H9 (cell line): ENCODE measurements around the gene SCLY. TPM values are rescaled to one million over a fixed set of nuclear protein-coding genes. Genes with fewer than 3 reads are reported as not detected.

Experiments used
- DNase-seq: peaks from one replicate; pipeline ENCODE4 v3.0.0-alpha.2; 2017
- H2AFZ ChIP-seq: one replicate; pipeline ENCODE4 v1.6.1; 2013; ENCODE audit warnings: mild to moderate bottlenecking, low read length, control low read depth, moderate library complexity
- H2AK5ac ChIP-seq: 2 replicates; pipeline ENCODE4 v1.6.1; 2013; ENCODE audit warnings: low read length, control low read depth, mixed read lengths; ENCODE audit not compliant: insufficient read length
- H2BK120ac ChIP-seq: one replicate; pipeline ENCODE4 v1.6.1; 2013; ENCODE audit warnings: low read depth, mild to moderate bottlenecking, low read length, control low read depth, inconsistent platforms; ENCODE audit not compliant: poor library complexity, severe bottlenecking
- H2BK12ac ChIP-seq: 2 replicates; pipeline ENCODE4 v1.6.1; 2013; ENCODE audit warnings: low read length, control low read depth, mixed read lengths, low read depth; ENCODE audit not compliant: insufficient read length
- H2BK15ac ChIP-seq: 2 replicates; pipeline ENCODE4 v1.6.1; 2013; ENCODE audit warnings: low read depth, low read length, control low read depth
- H2BK20ac ChIP-seq: one replicate; pipeline ENCODE4 v1.6.1; 2013; ENCODE audit warnings: low read depth, mild to moderate bottlenecking, low read length, control low read depth, inconsistent platforms; ENCODE audit not compliant: poor library complexity, severe bottlenecking
- H2BK5ac ChIP-seq: 2 replicates; pipeline ENCODE4 v1.6.1; 2013; ENCODE audit warnings: low read length, control low read depth, mixed read lengths; ENCODE audit not compliant: insufficient read length
- H3K14ac ChIP-seq: 2 replicates; pipeline ENCODE4 v1.6.1; 2013; ENCODE audit warnings: low read length, control low read depth; ENCODE audit not compliant: insufficient read depth
- H3K18ac ChIP-seq: 2 replicates; pipeline ENCODE4 v1.6.1; 2013; ENCODE audit warnings: low read depth, mild to moderate bottlenecking, mixed read lengths, low read length, control low read depth; ENCODE audit not compliant: insufficient read length
- H3K23ac ChIP-seq: 2 replicates; pipeline ENCODE4 v1.6.1; 2013; ENCODE audit warnings: low read length, control low read depth, mixed read lengths, low read depth; ENCODE audit not compliant: insufficient read length
- H3K23me2 ChIP-seq: 2 replicates; pipeline ENCODE4 v1.6.1; 2013; ENCODE audit warnings: low read depth, mild to moderate bottlenecking, mixed read lengths, low read length, control low read depth; ENCODE audit not compliant: insufficient read length, poor library complexity, severe bottlenecking
- H3K27ac ChIP-seq: 2 replicates; pipeline ENCODE4 v1.5.1; 2013; ENCODE audit warnings: low read length, control low read depth, mixed read lengths, low read depth; ENCODE audit not compliant: insufficient read length
- H3K27me3 ChIP-seq: 2 replicates; pipeline ENCODE4 v1.6.1; 2013; ENCODE audit warnings: low read length, control low read depth, inconsistent platforms; ENCODE audit not compliant: insufficient read depth
- H3K4ac ChIP-seq: 2 replicates; pipeline ENCODE4 v1.6.1; 2013; ENCODE audit warnings: low read depth, mild to moderate bottlenecking, control low read depth, inconsistent platforms, low read length, moderate library complexity
- H3K4me1 ChIP-seq: 2 replicates; pipeline ENCODE4 v1.6.1; 2013; ENCODE audit warnings: low read length, control low read depth, inconsistent platforms; ENCODE audit not compliant: insufficient read depth
- H3K4me2 ChIP-seq: 2 replicates; pipeline ENCODE4 v1.6.1; 2013; ENCODE audit warnings: low read length, control low read depth, mixed read lengths; ENCODE audit not compliant: insufficient read length, insufficient read depth
- H3K56ac ChIP-seq: 2 replicates; pipeline ENCODE4 v1.6.1; 2013; ENCODE audit warnings: low read depth, mild to moderate bottlenecking, mixed read lengths, low read length, control low read depth; ENCODE audit not compliant: insufficient read length
- H3K79me1 ChIP-seq: 2 replicates; pipeline ENCODE4 v1.6.1; 2013; ENCODE audit warnings: low read depth, mild to moderate bottlenecking, moderate library complexity, low read length, control low read depth, inconsistent platforms; ENCODE audit not compliant: insufficient read depth, poor library complexity, severe bottlenecking
- H3K79me2 ChIP-seq: 2 replicates; pipeline ENCODE4 v1.6.1; 2013; ENCODE audit warnings: low read length, control low read depth, inconsistent platforms; ENCODE audit not compliant: insufficient read depth
- H3K9ac ChIP-seq: 2 replicates; pipeline ENCODE4 v1.6.1; 2013; ENCODE audit warnings: low read length, control low read depth, mixed read lengths; ENCODE audit not compliant: insufficient read length; ENCODE audit errors: extremely low read depth
- H3K9me3 ChIP-seq: one replicate; pipeline ENCODE4 v1.6.1; 2013; ENCODE audit warnings: low read depth, low read length, inconsistent platforms; ENCODE audit not compliant: control insufficient read depth
- H3T11ph ChIP-seq: one replicate; pipeline ENCODE4 v1.6.1; 2013; ENCODE audit warnings: mild to moderate bottlenecking, low read length, control low read depth, inconsistent platforms
- H4K20me1 ChIP-seq: one replicate; pipeline ENCODE4 v1.6.1; 2013; ENCODE audit not compliant: control insufficient read depth, insufficient read length, insufficient read depth
- H4K5ac ChIP-seq: 2 replicates; pipeline ENCODE4 v1.6.1; 2013; ENCODE audit warnings: low read depth, mild to moderate bottlenecking, mixed read lengths, low read length, control low read depth; ENCODE audit not compliant: insufficient read length
- H4K8ac ChIP-seq: replicated peaks from 2 replicates; pipeline ENCODE4 v1.6.1; 2013; ENCODE audit warnings: low read length, control low read depth, mixed read lengths, low read depth; ENCODE audit not compliant: insufficient read length
- H4K91ac ChIP-seq: 2 replicates; pipeline ENCODE4 v1.6.1; 2013; ENCODE audit warnings: low read depth, mild to moderate bottlenecking, moderate library complexity, mixed read lengths, low read length, control low read depth; ENCODE audit not compliant: insufficient read length
- H3K27ac Mint-ChIP-seq, 3 experiments: 2 replicates in 2 of 3; 3 replicates in 1 of 3; pipeline ENCODE4 v1.8.0; 2020 to 2021; ENCODE audit warnings: mixed read lengths in 3 of 3, mild to moderate bottlenecking in 1 of 3, moderate library complexity in 1 of 3
- H3K27me3 Mint-ChIP-seq: 2 replicates; pipeline ENCODE4 v1.8.0; 2021; ENCODE audit warnings: low read depth, mild to moderate bottlenecking, moderate library complexity, mixed read lengths
- H3K36me3 Mint-ChIP-seq, 3 experiments: 2 replicates in 2 of 3; 3 replicates in 1 of 3; pipeline ENCODE4 v1.8.0; 2020 to 2021; ENCODE audit warnings: low read depth in 3 of 3, mixed read lengths in 3 of 3; ENCODE audit not compliant: insufficient read depth in 1 of 3
- H3K4me1 Mint-ChIP-seq, 2 experiments: 2 replicates each; pipeline ENCODE4 v1.8.0; 2020; ENCODE audit warnings: mixed read lengths in 2 of 2
- H3K4me3 Mint-ChIP-seq, 2 experiments: 2 replicates in 1 of 2; 3 replicates in 1 of 2; pipeline ENCODE4 v1.8.0; 2020 to 2021; ENCODE audit warnings: mild to moderate bottlenecking in 2 of 2, mixed read lengths in 2 of 2, moderate library complexity in 1 of 2
- H3K9me3 Mint-ChIP-seq, 2 experiments: 2 replicates in 1 of 2; 3 replicates in 1 of 2; pipeline ENCODE4 v1.8.0; 2020; ENCODE audit warnings: mild to moderate bottlenecking in 2 of 2, mixed read lengths in 2 of 2, moderate library complexity in 1 of 2
- WGBS: extraction: QIAGEN DNeasy Blood & Tissue Kit; methylation state at CpG from one replicate; pipeline ENCODE4 v1.1.7; 2013; ENCODE audit warnings: missing lambda C conversion rate, low lambda C conversion rate, mixed read lengths; ENCODE audit not compliant: insufficient read length; ENCODE audit errors: extremely low coverage; 5-methylcytosine and 5-hydroxymethylcytosine counted together
- total RNA-seq: library from RNA; stranded (reverse); gene quantifications from 2 replicates; pipeline ENCODE4 v1.2.1, GENCODE V29; 2021
- TF ChIP-seq, protein P1 (sequence below): fragments of 200-600 bp; sonication (generic); conservative IDR thresholded peaks from 3 replicates; pipeline ENCODE4 v1.8.0; 2021; ENCODE audit warnings: antibody characterized with exemption, mild to moderate bottlenecking

The SCLY gene
- total RNA-seq, 1 experiment from 2014 or later, result 55.3 TPM

DNA sequence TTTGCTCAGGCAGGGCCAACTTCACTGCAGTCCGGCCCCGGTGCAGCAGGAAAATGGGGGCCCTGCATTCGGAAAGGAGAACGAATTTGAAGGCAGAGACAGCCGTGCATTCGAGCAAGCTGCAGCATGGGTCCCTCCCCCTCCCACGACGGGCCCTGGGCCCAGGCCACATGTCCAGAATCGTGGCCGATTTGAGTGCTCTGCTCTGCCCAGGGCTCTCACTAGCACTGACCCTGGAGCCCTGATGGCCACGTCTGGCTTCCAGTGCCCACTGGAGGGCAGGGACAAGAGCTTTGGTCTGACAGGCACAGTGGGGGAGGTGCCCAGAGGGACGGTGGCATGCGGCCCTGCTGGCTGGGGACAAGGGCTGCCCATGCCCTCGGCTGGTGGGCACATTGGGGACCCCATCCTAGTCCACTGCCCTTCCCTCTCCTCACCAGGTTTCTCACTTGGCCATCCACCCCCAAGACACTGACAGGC, 63.2 kb downstream of the SCLY start:
- Histone ChIP-seq H2BK5ac (no peak overlapping the region), H2BK20ac (no peak overlapping the region), H3K14ac (no peak overlapping the region), H2AK5ac (no peak overlapping the region), H3K4me1 (no peaks in the 10 kb centered on the region), H2BK15ac (no peak overlapping the region), H3K9me3 (no peaks in the 10 kb centered on the region), H3K9ac (no peak overlapping the region), H4K20me1 (no peaks in the 10 kb centered on the region), H4K5ac (no peak overlapping the region), H3K4ac (no peak overlapping the region), H3K56ac (no peak overlapping the region), H3K18ac (no peak overlapping the region), H4K8ac (no peak overlapping the region), H3K27me3 (no peaks in the 10 kb centered on the region), H3K79me1 (no peaks in the 10 kb centered on the region), H3K23me2 (no peaks in the 10 kb centered on the region), H2BK120ac (no peak overlapping the region), H2AFZ (no peak overlapping the region), H2BK12ac (no peak overlapping the region), H3K27ac (no peak overlapping the region), H3K79me2 (no peaks in the 10 kb centered on the region), H3T11ph (no peak overlapping the region), H3K23ac (no peak overlapping the region), H4K91ac (no peak overlapping the region), H3K4me2 (no peak overlapping the region)
- Mint-ChIP-seq H3K36me3 (no peaks in the 10 kb centered on the region), H3K9me3 (no peaks in the 10 kb centered on the region; a peak in 2 of 5 replicates), H3K4me1 (no peaks in the 10 kb centered on the region), H3K27ac (no peak overlapping the region), H3K4me3 (no peak overlapping the region), H3K27me3 (peaks cover 4% of the 10 kb centered on the region)
- WGBS, result no CpG with 5 or more reads among the region's 14 CpGs
- TF ChIP-seq, protein P1, sequence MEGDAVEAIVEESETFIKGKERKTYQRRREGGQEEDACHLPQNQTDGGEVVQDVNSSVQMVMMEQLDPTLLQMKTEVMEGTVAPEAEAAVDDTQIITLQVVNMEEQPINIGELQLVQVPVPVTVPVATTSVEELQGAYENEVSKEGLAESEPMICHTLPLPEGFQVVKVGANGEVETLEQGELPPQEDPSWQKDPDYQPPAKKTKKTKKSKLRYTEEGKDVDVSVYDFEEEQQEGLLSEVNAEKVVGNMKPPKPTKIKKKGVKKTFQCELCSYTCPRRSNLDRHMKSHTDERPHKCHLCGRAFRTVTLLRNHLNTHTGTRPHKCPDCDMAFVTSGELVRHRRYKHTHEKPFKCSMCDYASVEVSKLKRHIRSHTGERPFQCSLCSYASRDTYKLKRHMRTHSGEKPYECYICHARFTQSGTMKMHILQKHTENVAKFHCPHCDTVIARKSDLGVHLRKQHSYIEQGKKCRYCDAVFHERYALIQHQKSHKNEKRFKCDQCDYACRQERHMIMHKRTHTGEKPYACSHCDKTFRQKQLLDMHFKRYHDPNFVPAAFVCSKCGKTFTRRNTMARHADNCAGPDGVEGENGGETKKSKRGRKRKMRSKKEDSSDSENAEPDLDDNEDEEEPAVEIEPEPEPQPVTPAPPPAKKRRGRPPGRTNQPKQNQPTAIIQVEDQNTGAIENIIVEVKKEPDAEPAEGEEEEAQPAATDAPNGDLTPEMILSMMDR, result no peak
- DNase-seq, result no peak
